ENCODE measurements around the gene ENAM. TPM values are rescaled to one million over a fixed set of nuclear protein-coding genes. Genes with fewer than 3 reads are reported as not detected.
A peak's percentile ranks its signal among the peaks of the same experiment; 100 is the strongest.

Gene ENAM
- not detected for total RNA-seq (2021; ENCODE audit: unreplicated experiment)
- not detected for polyA plus RNA-seq (2012; ENCODE audit: insufficient read length)
- not detected for Bru-seq, nascent RNA
- percentile 5 among the genes with signal in this experiment for BruChase-seq, experiment 1, labeled RNA remaining after a 2-hour chase
- BruChase-seq, experiment 2, labeled RNA remaining after a 6-hour chase = not detected
- long read RNA-seq = 0 reads

GRCh38 chr4:70628444-70628843, at the start of gene ENAM:
Gene ENAM (plus strand): TSS chr4:70628744. CDS start chr4:70629501, 757 bp downstream.
- POLR2A ChIA-PET = no interaction called here
- intact Hi-C loops (cut with micrococcal nuclease; ENCODE audit: unreplicated experiment) (no loop called here), in situ Hi-C loops (cut with HindIII; ENCODE audit: low pct_unique_long_range_greater_than_20kb, low sequenced_read_pairs) (no loop called here)
- no peaks in the 10 kb centered on the region for H3K9me3 ChIP-seq (ENCODE audit: control insufficient read depth, insufficient read depth, low read depth, low read length)
- H3K4me1 ChIP-seq (ENCODE audit: control insufficient read depth, insufficient read depth, low read length) = no peaks in the 10 kb centered on the region
- CTCF ChIA-PET = no interaction called here
- no peak within 1 kb of the TSS for H3K27ac ChIP-seq (ENCODE audit: low read length)
- H3K36me3 ChIP-seq (ENCODE audit: control insufficient read depth, insufficient read depth, low read length) = no peaks in the 10 kb centered on the region
- ATAC-seq (no peak), DNase-seq (ENCODE audit: low read depth, low spot score) (no peak)
- H3K27me3 ChIP-seq (ENCODE audit: control insufficient read depth, insufficient read depth, low read length) = no peaks in the 10 kb centered on the region
- no TSS peak for BruUV-seq (replicated peaks)
- no peak for TF ChIP-seq CTCF (IDR thresholded peaks at IDR 0.05)
- no peak for TF ChIP-seq TCF7L2 (IDR thresholded peaks at IDR 0.05; ENCODE audit: low read depth, low read length)
- TF ChIP-seq REST (IDR thresholded peaks at IDR 0.05; ENCODE audit: insufficient read depth in 1 of 2, low read depth in 2 of 2, low read length in 1 of 2) = no peak
- no peak for TF ChIP-seq SIN3A (IDR thresholded peaks at IDR 0.05; ENCODE audit: borderline replicate concordance, insufficient read depth, low read depth, low read length)
- no peak for TF ChIP-seq POLR2AphosphoS5 (IDR thresholded peaks at IDR 0.05; ENCODE audit: low read depth, low read length)
- no peak within 1 kb of the TSS for H3K4me3 ChIP-seq (ENCODE audit: low read depth in 2 of 2, low read length in 2 of 2)

- H3K4me3 ChIP-seq (ENCODE audit: low read depth in 2 of 2, low read length in 2 of 2) = no peak overlapping the region
- DNase-seq (ENCODE audit: low read depth, low spot score) (no peak), ATAC-seq (no peak)
- no peak for TF ChIP-seq SIN3A (IDR thresholded peaks at IDR 0.05; ENCODE audit: borderline replicate concordance, insufficient read depth, low read depth, low read length)
- TF ChIP-seq POLR2AphosphoS5 (IDR thresholded peaks at IDR 0.05; ENCODE audit: low read depth, low read length) = no peak
- no peak for TF ChIP-seq REST (IDR thresholded peaks at IDR 0.05; ENCODE audit: insufficient read depth in 1 of 2, low read depth in 2 of 2, low read length in 1 of 2)
- TF ChIP-seq TCF7L2 (IDR thresholded peaks at IDR 0.05; ENCODE audit: low read depth, low read length) = no peak
- TF ChIP-seq CTCF (IDR thresholded peaks at IDR 0.05) = no peak
- H3K27me3 ChIP-seq (ENCODE audit: control insufficient read depth, insufficient read depth, low read length) = no peaks in the 10 kb centered on the region
- H3K27ac ChIP-seq (ENCODE audit: low read length) = no peak overlapping the region
- POLR2A ChIA-PET = no interaction called here
- CTCF ChIA-PET = no interaction called here
- no peaks in the 10 kb centered on the region for H3K4me1 ChIP-seq (ENCODE audit: control insufficient read depth, insufficient read depth, low read length)
- H3K9me3 ChIP-seq (ENCODE audit: control insufficient read depth, insufficient read depth, low read depth, low read length) = no peaks in the 10 kb centered on the region
- BruUV-seq (replicated peaks) = no TSS peak
- in situ Hi-C loops (cut with HindIII; ENCODE audit: low pct_unique_long_range_greater_than_20kb, low sequenced_read_pairs) = no loop called here
- intact Hi-C loops (cut with micrococcal nuclease; ENCODE audit: unreplicated experiment) = no loop called here
- H3K36me3 ChIP-seq (ENCODE audit: control insufficient read depth, insufficient read depth, low read length) = no peaks in the 10 kb centered on the region
Measured at GRCh38 chr4:70581980-70582379, 46.6 kb upstream of the ENAM start.

Data from Panc1 (cell line).